K562 (cell line): ENCODE measurements around the gene ANKMY1. TPM values are rescaled to one million over a fixed set of nuclear protein-coding genes. Genes with fewer than 3 reads are reported as not detected.

Experiments
- AFF1 ChIP-seq, 2 experiments: fragments of 450-650 bp; IDR thresholded peaks; 2 replicates each; pipeline ENCODE4 v1.6.1; 2018; ENCODE audit warnings: mild to moderate bottlenecking in 2 of 2, low read depth in 1 of 2; ENCODE audit not compliant: partially characterized antibody in 2 of 2
- EHMT2 ChIP-seq: fragments of 450-650 bp; IDR thresholded peaks from 2 replicates; pipeline ENCODE4 v1.6.1; 2018; ENCODE audit warnings: antibody characterized with exemption
- ELF2 ChIP-seq: fragments of 250-450 bp; sonication (Bioruptor Pico); IDR thresholded peaks from 2 replicates; pipeline ENCODE4 v1.5.0; 2021; ENCODE audit warnings: mild to moderate bottlenecking
- EP300 ChIP-seq: IDR thresholded peaks from 2 replicates; pipeline ENCODE4 v1.6.1; 2012; ENCODE audit warnings: low read length, improper control_type of control experiment
- HNRNPK ChIP-seq: fragments of 200-400 bp; formaldehyde crosslinking; IDR thresholded peaks from one replicate; pipeline ENCODE4 v1.6.1; 2018; ENCODE audit warnings: mild to moderate bottlenecking, low read depth, low read length; ENCODE audit not compliant: poor library complexity, severe bottlenecking
- KDM1A ChIP-seq, 2 experiments: fragments of 450-650 bp; IDR thresholded peaks; 2 replicates each; pipeline ENCODE4 v1.6.1; 2016; ENCODE audit warnings: mild to moderate bottlenecking in 2 of 2
- MAX ChIP-seq: sonication (generic); formaldehyde crosslinking; IDR thresholded peaks from 2 replicates; pipeline ENCODE4 v1.9.0; 2022; ENCODE audit warnings: mild to moderate bottlenecking, missing genetic modification reagents
- MCM7 ChIP-seq, 2 experiments: fragments of 450-650 bp; IDR thresholded peaks; 2 replicates each; pipeline ENCODE4 v1.6.1; 2016 to 2018
- MEF2D ChIP-seq: conservative IDR thresholded peaks from 2 replicates; pipeline ENCODE4 v1.6.1; 2016; ENCODE audit warnings: low read depth, missing genetic modification characterization, missing compliant biosample characterization
- MYC ChIP-seq, 2 experiments: fragments of 250-450 bp in 1 of 2; sonication (Bioruptor Pico) in 1 of 2; IDR thresholded peaks; 2 replicates each; pipeline versions ENCODE4 v1.5.1 to v1.6.1; 2012 to 2021; ENCODE audit warnings: low read depth in 2 of 2, borderline replicate concordance in 1 of 2, improper control_type of control experiment in 1 of 2, low read length in 1 of 2, mild to moderate bottlenecking in 1 of 2, moderate library complexity in 1 of 2
- NKRF ChIP-seq: fragments of 450-650 bp; IDR thresholded peaks from 2 replicates; pipeline ENCODE4 v1.6.1; 2016; ENCODE audit warnings: borderline replicate concordance
- RBM39 ChIP-seq: fragments of 200-400 bp; formaldehyde crosslinking; optimal IDR thresholded peaks from 2 replicates; pipeline ENCODE3; 2018; ENCODE audit warnings: low read depth, low read length
- SMAD4 ChIP-seq: fragments of 250-450 bp; sonication (Bioruptor Pico); conservative IDR thresholded peaks from 2 replicates; pipeline ENCODE4 v1.8.0; 2021; ENCODE audit warnings: inconsistent platforms, mild to moderate bottlenecking, moderate library complexity
- TFAP4 ChIP-seq: sonication (generic); formaldehyde crosslinking; IDR thresholded peaks from 2 replicates; pipeline ENCODE4 v1.8.0; 2022; ENCODE audit warnings: missing genetic modification reagents, mild to moderate bottlenecking, moderate library complexity, borderline replicate concordance
- ZBTB17 ChIP-seq: fragments of 450-650 bp; formaldehyde crosslinking; IDR thresholded peaks from 2 replicates; pipeline ENCODE4 v1.4.0; 2020; ENCODE audit warnings: mild to moderate bottlenecking
- ZNF584 ChIP-seq: fragments of 200-800 bp; sonication (Bioruptor generic); IDR thresholded peaks from 2 replicates; pipeline ENCODE4 v1.6.1; 2016; ENCODE audit warnings: low read depth, mild to moderate bottlenecking, missing genetic modification characterization, missing compliant biosample characterization
- ZNF668 ChIP-seq: fragments of 250-450 bp; sonication (Bioruptor Pico); IDR thresholded peaks from 2 replicates; pipeline ENCODE4 v1.8.0; 2022; ENCODE audit warnings: mild to moderate bottlenecking, inconsistent platforms
- polyA plus RNA-seq, 8 experiments: library from polyadenylated mRNA; depleted of rRNA in 4 of 8; stranded (reverse) in 5 of 8; unstranded in 3 of 8; fragments of >200 nt; fragmentation: Nextera tagmentation in 2 of 8; fragmentation: Illumina TruSeq in 1 of 8; extraction: Ambion mirVana in 2 of 8; extraction: Trizol in 1 of 8; gene quantifications; 2 replicates each; pipeline versions ENCODE4 v1.2.1 to v1.2.3, GENCODE V29; 2011 to 2014; ENCODE audit warnings: inconsistent platforms in 1 of 8, missing spikeins in 1 of 8
- total RNA-seq, 7 experiments: library from RNA; depleted of rRNA in 6 of 7; stranded (reverse); fragments of >200 nt in 6 of 7; fragmentation: Illumina TruSeq in 2 of 7; extraction: Trizol in 2 of 7; gene quantifications; 2 replicates each; pipeline versions ENCODE4 v1.2.1 to v1.2.3, GENCODE V29; 2011 to 2021; ENCODE audit warnings: low replicate concordance in 1 of 7
- TF ChIP-seq, protein P1 (sequence below): fragments of 450-650 bp; IDR thresholded peaks from 2 replicates; pipeline ENCODE4 v1.7.0; 2016; ENCODE audit warnings: borderline replicate concordance

The ANKMY1 gene
- total and polyA plus RNA-seq, 9 of the 15 experiments (the other 6 are each of a cell fraction or from before 2014, with no cell fraction given): 0.75 to 15.1 (median 11.7) TPM

- peak; percentile 50; the same call in 1 of the 2 replicates for TF ChIP-seq SMAD4 (CRISPR knock-in tag)
- TF ChIP-seq MYC (IDR thresholded peaks at IDR 0.05; ENCODE audit: low read depth, low read length): peak; percentile 91
- no peak for TF ChIP-seq MYC (CRISPR knock-in tag; IDR thresholded peaks at IDR 0.05; ENCODE audit: borderline replicate concordance, low read depth)
- TF ChIP-seq KDM1A (IDR thresholded peaks at IDR 0.05): no peak
- TF ChIP-seq NKRF: no peak
- no peak; the same call in 1 of the 2 replicates for TF ChIP-seq EP300
- no peak for TF ChIP-seq AFF1 (IDR thresholded peaks at IDR 0.05; ENCODE audit: low read depth in 1 of 2, partially characterized antibody in 2 of 2)
- TF ChIP-seq EHMT2: no peak
- TF ChIP-seq ZNF668 (CRISPR knock-in tag): no peak
- TF ChIP-seq MEF2D (tag): no peak
- peak; percentile 94 for TF ChIP-seq ELF2 (CRISPR knock-in tag)
- no peak for TF ChIP-seq RBM39
- no peak for TF ChIP-seq ZNF584 (CRISPR knock-in tag)
- 0 out of 2 replicates have a peak, but pooled peaks have one; percentile 14 for TF ChIP-seq ZBTB17 (CRISPR knock-in tag)
- TF ChIP-seq, protein P1, sequence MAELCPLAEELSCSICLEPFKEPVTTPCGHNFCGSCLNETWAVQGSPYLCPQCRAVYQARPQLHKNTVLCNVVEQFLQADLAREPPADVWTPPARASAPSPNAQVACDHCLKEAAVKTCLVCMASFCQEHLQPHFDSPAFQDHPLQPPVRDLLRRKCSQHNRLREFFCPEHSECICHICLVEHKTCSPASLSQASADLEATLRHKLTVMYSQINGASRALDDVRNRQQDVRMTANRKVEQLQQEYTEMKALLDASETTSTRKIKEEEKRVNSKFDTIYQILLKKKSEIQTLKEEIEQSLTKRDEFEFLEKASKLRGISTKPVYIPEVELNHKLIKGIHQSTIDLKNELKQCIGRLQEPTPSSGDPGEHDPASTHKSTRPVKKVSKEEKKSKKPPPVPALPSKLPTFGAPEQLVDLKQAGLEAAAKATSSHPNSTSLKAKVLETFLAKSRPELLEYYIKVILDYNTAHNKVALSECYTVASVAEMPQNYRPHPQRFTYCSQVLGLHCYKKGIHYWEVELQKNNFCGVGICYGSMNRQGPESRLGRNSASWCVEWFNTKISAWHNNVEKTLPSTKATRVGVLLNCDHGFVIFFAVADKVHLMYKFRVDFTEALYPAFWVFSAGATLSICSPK: no peak
- TF ChIP-seq TFAP4 (CRISPR knock-in tag): peak; percentile 29; the same call in 1 of the 2 replicates
- no peak for TF ChIP-seq HNRNPK
- no peak for TF ChIP-seq MCM7 (IDR thresholded peaks at IDR 0.05)
- TF ChIP-seq MAX (CRISPR knock-in tag): peak; percentile 92
Measured at GRCh38 chr2:240560480-240561324, 2.9 kb upstream of the ANKMY1 start (continued).
